ENCODE results near the gene PLXNA4. TPM values are rescaled to one million over a fixed set of nuclear protein-coding genes. Genes with fewer than 3 reads are reported as not detected.

PLXNA4 gene
- total and polyA plus RNA-seq, 8 donors, result 1.9 to 6.6 (median 3.4) TPM

DNA sequence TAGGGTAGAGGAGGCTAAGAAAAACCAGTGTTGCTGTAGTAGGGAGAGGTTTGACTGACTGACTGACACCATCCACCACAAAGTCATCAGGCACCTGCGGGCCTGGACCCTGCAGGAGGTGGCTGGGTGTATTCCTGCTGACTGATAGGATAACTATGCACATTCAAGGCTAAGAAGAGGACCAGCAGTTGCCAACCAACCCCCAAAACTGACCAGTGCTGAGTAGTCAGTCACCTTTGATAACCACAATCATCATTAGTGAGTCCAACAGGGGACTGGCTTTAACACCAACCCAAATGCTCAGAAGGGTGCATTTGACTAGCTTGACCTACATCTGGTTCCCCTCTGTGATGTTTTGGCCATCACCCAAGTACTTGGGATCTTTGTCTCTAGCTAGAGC, 30.5 kb downstream of the PLXNA4 start:
- H3K36me3 ChIP-seq, result no peaks in the 10 kb centered on the region

DNA sequence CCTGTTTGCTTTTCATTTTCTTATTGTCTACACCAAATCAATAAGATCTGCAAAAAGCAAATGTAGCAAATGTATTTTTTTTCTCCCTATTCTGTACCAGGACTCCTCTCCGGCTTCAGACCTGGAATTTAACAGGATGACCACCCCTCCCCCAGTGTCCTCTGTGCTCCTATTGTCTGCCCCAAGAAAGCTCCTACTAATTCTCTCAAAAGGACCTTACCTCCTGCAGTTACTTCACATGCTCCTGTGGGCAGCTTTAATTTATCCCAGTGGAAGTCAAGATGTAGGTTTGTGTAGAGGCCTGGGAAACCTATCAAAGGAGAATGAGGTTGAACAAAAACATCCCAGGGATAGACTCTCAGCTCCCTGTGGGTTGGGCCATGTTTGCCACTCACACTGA, 31.3 kb downstream of the PLXNA4 start:
- Histone ChIP-seq H3K4me1 (no peaks in the 10 kb centered on the region), H3K4me3 (no peak overlapping the region), H3K27ac (no peak overlapping the region), H3K36me3 (no peaks in the 10 kb centered on the region), H3K27me3 (no peaks in the 10 kb centered on the region), H3K9me3 (peaks cover 0 to 2% of the 10 kb centered on the region in 2 donors)
- TF ChIP-seq, protein P1, sequence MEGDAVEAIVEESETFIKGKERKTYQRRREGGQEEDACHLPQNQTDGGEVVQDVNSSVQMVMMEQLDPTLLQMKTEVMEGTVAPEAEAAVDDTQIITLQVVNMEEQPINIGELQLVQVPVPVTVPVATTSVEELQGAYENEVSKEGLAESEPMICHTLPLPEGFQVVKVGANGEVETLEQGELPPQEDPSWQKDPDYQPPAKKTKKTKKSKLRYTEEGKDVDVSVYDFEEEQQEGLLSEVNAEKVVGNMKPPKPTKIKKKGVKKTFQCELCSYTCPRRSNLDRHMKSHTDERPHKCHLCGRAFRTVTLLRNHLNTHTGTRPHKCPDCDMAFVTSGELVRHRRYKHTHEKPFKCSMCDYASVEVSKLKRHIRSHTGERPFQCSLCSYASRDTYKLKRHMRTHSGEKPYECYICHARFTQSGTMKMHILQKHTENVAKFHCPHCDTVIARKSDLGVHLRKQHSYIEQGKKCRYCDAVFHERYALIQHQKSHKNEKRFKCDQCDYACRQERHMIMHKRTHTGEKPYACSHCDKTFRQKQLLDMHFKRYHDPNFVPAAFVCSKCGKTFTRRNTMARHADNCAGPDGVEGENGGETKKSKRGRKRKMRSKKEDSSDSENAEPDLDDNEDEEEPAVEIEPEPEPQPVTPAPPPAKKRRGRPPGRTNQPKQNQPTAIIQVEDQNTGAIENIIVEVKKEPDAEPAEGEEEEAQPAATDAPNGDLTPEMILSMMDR (IDR thresholded peaks at IDR 0.05), result no peak
- intact Hi-C loops (cut with DNase I), result no loop called here
- ATAC-seq (no peak), DNase-seq (no peak)

More for the DNA sequence above, 30.5 kb downstream of the PLXNA4 start:
- Histone ChIP-seq H3K4me1 (no peaks in the 10 kb centered on the region), H3K27ac (no peak overlapping the region), H3K9me3 (peaks cover 0 to 6% of the 10 kb centered on the region in 2 donors), H3K27me3 (no peaks in the 10 kb centered on the region), H3K4me3 (no peak overlapping the region)
- no peak for DNase-seq
- no peak for ATAC-seq
- TF ChIP-seq, protein P1 (IDR thresholded peaks at IDR 0.05), result no peak
- intact Hi-C loops (cut with DNase I), result no loop called here

DNA sequence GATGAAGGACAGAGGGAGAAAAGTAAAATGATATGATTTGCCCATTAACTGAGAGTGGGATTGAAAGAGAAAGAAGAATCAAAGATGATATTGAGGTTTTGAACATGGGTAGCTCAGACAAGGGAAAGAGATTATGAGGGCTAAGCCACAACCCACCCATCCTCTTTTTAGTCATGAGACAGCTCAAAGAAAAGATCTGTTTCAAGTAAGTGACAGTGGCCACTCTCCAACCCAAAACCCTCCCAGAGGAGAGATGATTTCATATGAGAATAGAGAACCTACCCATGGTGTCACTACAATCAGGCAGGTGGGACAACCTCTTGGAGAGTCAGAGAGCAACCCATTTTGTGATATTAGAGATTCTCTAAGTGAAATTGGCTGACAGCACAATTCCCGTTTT, 32.2 kb downstream of the PLXNA4 start:
- ATAC-seq (no peak), DNase-seq (no peak)
- Histone ChIP-seq H3K4me1 (no peaks in the 10 kb centered on the region), H3K4me3 (no peak overlapping the region), H3K9me3 (peaks cover 0 to 2% of the 10 kb centered on the region in 2 donors), H3K36me3 (no peaks in the 10 kb centered on the region), H3K27me3 (no peaks in the 10 kb centered on the region), H3K27ac (no peak overlapping the region)
- TF ChIP-seq, protein P1 (IDR thresholded peaks at IDR 0.05), result no peak
- intact Hi-C loops (cut with DNase I), result no loop called here

DNA sequence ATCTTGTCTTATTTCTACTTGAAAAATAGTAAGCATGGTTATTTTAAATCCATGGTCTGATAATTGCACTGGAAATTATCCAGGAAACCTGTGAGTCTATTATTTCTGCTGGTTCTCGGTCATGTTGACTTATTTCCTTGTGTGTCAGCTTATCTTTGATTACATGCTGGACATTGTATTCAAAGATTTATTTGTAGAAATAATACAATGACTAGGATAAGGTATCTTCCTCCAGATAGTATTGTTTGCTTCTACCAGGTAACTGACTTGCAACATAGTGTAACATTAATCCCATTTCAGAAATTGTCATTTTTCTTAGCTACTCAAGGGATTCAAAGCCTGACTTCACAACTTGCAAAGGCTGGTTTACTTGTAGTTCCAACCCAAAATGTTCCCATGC, 33.4 kb downstream of the PLXNA4 start:
- TF ChIP-seq, protein P1 (IDR thresholded peaks at IDR 0.05), result no peak
- no peaks in the 10 kb centered on the region for H3K36me3 ChIP-seq
- H3K9me3 ChIP-seq, result peaks cover 0 to 2% of the 10 kb centered on the region in 2 donors
- intact Hi-C loops (cut with DNase I), result no loop called here
- H3K4me3 ChIP-seq, result no peak overlapping the region
- H3K27me3 ChIP-seq, result no peaks in the 10 kb centered on the region
- no peak for DNase-seq
- ATAC-seq, result no peak
- no peak overlapping the region for H3K27ac ChIP-seq
- H3K4me1 ChIP-seq, result no peaks in the 10 kb centered on the region

DNA sequence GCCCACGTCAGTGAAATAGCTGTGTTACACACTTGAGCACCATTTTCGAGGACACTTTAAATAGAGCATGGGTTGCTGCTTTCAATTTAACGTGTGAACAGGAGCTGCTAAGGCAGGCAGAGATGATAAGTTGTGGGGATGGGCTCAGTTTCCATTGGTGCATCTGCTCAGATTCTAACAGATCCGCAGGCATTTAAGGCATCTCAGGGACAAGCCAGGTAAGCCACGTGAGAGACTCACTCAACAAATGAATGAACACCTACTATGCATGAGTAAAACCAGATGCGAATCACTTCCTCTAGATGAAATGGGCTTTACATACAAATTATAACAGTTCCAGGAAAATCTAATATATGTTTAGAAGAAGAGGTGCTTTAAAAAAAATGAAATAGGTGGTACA, 34.6 kb downstream of the PLXNA4 start:
- no peak for ATAC-seq
- TF ChIP-seq, protein P1 (IDR thresholded peaks at IDR 0.05), result no peak
- Histone ChIP-seq H3K4me3 (no peak overlapping the region), H3K4me1 (no peaks in the 10 kb centered on the region), H3K9me3 (peaks cover 0 to 2% of the 10 kb centered on the region in 2 donors), H3K27ac (no peak overlapping the region), H3K27me3 (no peaks in the 10 kb centered on the region), H3K36me3 (no peaks in the 10 kb centered on the region)
- intact Hi-C loops (cut with DNase I), result no loop called here
- DNase-seq, result no peak
